HepG2 (cell line): ENCODE data around the gene MDP1. TPM values are rescaled to one million over a fixed set of nuclear protein-coding genes. Genes with fewer than 3 reads are reported as not detected.

ENCODE experiments used
- BRF2 ChIP-seq: sonication (generic); formaldehyde crosslinking; IDR thresholded peaks from 2 replicates; pipeline ENCODE4 v1.8.1; 2022; ENCODE audit warnings: mild to moderate bottlenecking, missing genetic modification reagents
- FUBP1 ChIP-seq: sonication (generic); formaldehyde crosslinking; IDR thresholded peaks from 2 replicates; pipeline ENCODE4 v1.5.1; 2020; ENCODE audit warnings: missing genetic modification reagents, mild to moderate bottlenecking, borderline replicate concordance
- HMG20B ChIP-seq: conservative IDR thresholded peaks from 2 replicates; pipeline ENCODE4 v1.6.1; 2016; ENCODE audit warnings: missing genetic modification reagents, missing compliant biosample characterization
- HNF1A ChIP-seq, 2 experiments: sonication (generic) in 1 of 2; formaldehyde crosslinking in 1 of 2; IDR thresholded peaks; 2 replicates each; pipeline versions ENCODE4 v1.4.0 to v1.6.1; 2016 to 2020; ENCODE audit warnings: borderline replicate concordance in 1 of 2, low read depth in 1 of 2, mild to moderate bottlenecking in 1 of 2, missing genetic modification reagents in 1 of 2
- MLX ChIP-seq: IDR thresholded peaks from 2 replicates; pipeline ENCODE4 v1.6.1; 2016
- NR1H2 ChIP-seq: sonication (generic); formaldehyde crosslinking; IDR thresholded peaks from 2 replicates; pipeline ENCODE4 v1.8.1; 2022; ENCODE audit warnings: low read depth, missing genetic modification reagents, borderline replicate concordance
- PHF5A ChIP-seq: IDR thresholded peaks from one replicate; pipeline ENCODE4 v1.6.1; 2018; ENCODE audit warnings: low read depth, missing genetic modification reagents; ENCODE audit not compliant: unreplicated experiment
- RBAK ChIP-seq: sonication (generic); formaldehyde crosslinking; IDR thresholded peaks from 2 replicates; pipeline ENCODE4 v1.5.1; 2020; ENCODE audit warnings: mild to moderate bottlenecking, missing genetic modification reagents
- SMYD3 ChIP-seq: sonication (generic); formaldehyde crosslinking; IDR thresholded peaks from 2 replicates; pipeline ENCODE4 v1.8.1; 2023; ENCODE audit warnings: mild to moderate bottlenecking, missing genetic modification reagents
- SP1 ChIP-seq, 2 experiments: fragments of 450-650 bp in 1 of 2; sonication (generic) in 1 of 2; formaldehyde crosslinking in 1 of 2; IDR thresholded peaks; 2 replicates each; pipeline versions ENCODE4 v1.4.0 to v1.6.1; 2016 to 2020; ENCODE audit warnings: missing genetic modification reagents in 1 of 2
- SRSF9 ChIP-seq: fragments of 200-400 bp; formaldehyde crosslinking; IDR thresholded peaks from 2 replicates; pipeline ENCODE4 v1.6.1; 2018; ENCODE audit warnings: borderline replicate concordance, mild to moderate bottlenecking, low read depth, low read length; ENCODE audit not compliant: insufficient read depth, poor library complexity, severe bottlenecking
- TCF12 ChIP-seq, 2 experiments: fragments of 450-650 bp in 1 of 2; sonication (generic) in 1 of 2; formaldehyde crosslinking in 1 of 2; IDR thresholded peaks; 2 replicates each; pipeline versions ENCODE4 v1.6.1 to v1.8.0; 2017 to 2022; ENCODE audit warnings: antibody characterized with exemption in 1 of 2, mild to moderate bottlenecking in 1 of 2, missing genetic modification reagents in 1 of 2, moderate library complexity in 1 of 2
- THAP11 ChIP-seq: IDR thresholded peaks from 2 replicates; pipeline ENCODE4 v1.6.1; 2016; ENCODE audit warnings: missing biosample characterization, missing genetic modification reagents
- ZMYM2 ChIP-seq: sonication (generic); formaldehyde crosslinking; IDR thresholded peaks from 2 replicates; pipeline ENCODE4 v1.8.0; 2022; ENCODE audit warnings: mild to moderate bottlenecking, missing genetic modification reagents
- ZNF232 ChIP-seq: sonication (generic); formaldehyde crosslinking; IDR thresholded peaks from 2 replicates; pipeline ENCODE4 v1.4.0; 2020; ENCODE audit warnings: missing genetic modification reagents, borderline replicate concordance
- ZNF414 ChIP-seq: sonication (generic); formaldehyde crosslinking; IDR thresholded peaks from 2 replicates; pipeline ENCODE4 v1.5.0; 2020; ENCODE audit warnings: missing genetic modification reagents
- ZNF841 ChIP-seq: sonication (generic); formaldehyde crosslinking; IDR thresholded peaks from 2 replicates; pipeline ENCODE4 v1.8.1; 2023; ENCODE audit warnings: missing genetic modification reagents, borderline replicate concordance
- ZUFSP ChIP-seq: sonication (generic); formaldehyde crosslinking; IDR thresholded peaks from 2 replicates; pipeline ENCODE4 v1.9.0; 2021; ENCODE audit warnings: missing genetic modification reagents, mild to moderate bottlenecking, borderline replicate concordance
- polyA plus RNA-seq, 8 experiments: library from polyadenylated mRNA; depleted of rRNA in 3 of 8; stranded (reverse) in 7 of 8; unstranded in 1 of 8; fragments of >200 nt; fragmentation: Illumina TruSeq in 4 of 8; extraction: Trizol in 4 of 8; gene quantifications; 2 replicates each; pipeline versions ENCODE4 v1.2.1 to v1.2.3, GENCODE V29; 2011 to 2016; ENCODE audit warnings: low read depth in 4 of 8, missing spikeins in 1 of 8, mixed read lengths in 1 of 8; ENCODE audit not compliant: insufficient read depth in 1 of 8
- total RNA-seq, 5 experiments: library from RNA; depleted of rRNA; stranded (reverse); fragments of >200 nt; fragmentation: Illumina TruSeq; extraction: Trizol; gene quantifications; 2 replicates each; pipeline ENCODE4 v1.2.3, GENCODE V29; 2016; ENCODE audit warnings: low read depth in 1 of 5

Gene MDP1
- total and polyA plus RNA-seq, 2 of the 13 experiments (the other 11 are each of a cell fraction or from before 2014, with no cell fraction given), result 44.1 to 48.7 TPM

GRCh38 chr14:24251880-24252288 lies 36.0 kb upstream of the MDP1 start (continued):
- TF ChIP-seq MLX, result no peak
- no peak for TF ChIP-seq TCF12 (IDR thresholded peaks at IDR 0.05)
- 0 out of 2 replicates have a peak, but pooled peaks have one; percentile 10 for TF ChIP-seq TCF12 (CRISPR knock-in tag; IDR thresholded peaks at IDR 0.05)
- no peak for TF ChIP-seq ZNF232
- TF ChIP-seq ZMYM2 (CRISPR knock-in tag), result no peak
- no peak for TF ChIP-seq ZNF841 (CRISPR knock-in tag)
- TF ChIP-seq PHF5A (CRISPR knock-in tag), result no peak
- TF ChIP-seq SP1 (IDR thresholded peaks at IDR 0.05), result no peak
- TF ChIP-seq SP1 (CRISPR knock-in tag; IDR thresholded peaks at IDR 0.05), result no peak
- TF ChIP-seq SRSF9, result no peak
- TF ChIP-seq ZUFSP, result no peak
- TF ChIP-seq SMYD3 (CRISPR knock-in tag), result no peak
- TF ChIP-seq HNF1A (IDR thresholded peaks at IDR 0.05; ENCODE audit: low read depth), result no peak
- no peak for TF ChIP-seq HNF1A (CRISPR knock-in tag; IDR thresholded peaks at IDR 0.05; ENCODE audit: borderline replicate concordance)
- no peak for TF ChIP-seq HMG20B
- no peak for TF ChIP-seq FUBP1 (CRISPR knock-in tag)
- peak; percentile 67; the same call in 1 of the 2 replicates for TF ChIP-seq ZNF414 (CRISPR knock-in tag)
- no peak for TF ChIP-seq RBAK (CRISPR knock-in tag)
- no peak for TF ChIP-seq NR1H2 (CRISPR knock-in tag)
- TF ChIP-seq BRF2 (CRISPR knock-in tag), result no peak
- no peak for TF ChIP-seq THAP11
